Stimulated activated CD4-positive, alpha-beta T cell treated with anti-CD3 and anti-CD28 coated beads, Interleukin-1b, Interleukin-23, amount 100 ng/mL, for 48 hours (primary cell): ENCODE data around the gene GRK4.
A peak's percentile ranks its signal among the peaks of the same experiment; 100 is the strongest.
"Not testable (repeated sequence)": the region's sequence is repeated elsewhere in the genome, so short reads cannot be mapped to it uniquely, and the experiment has no call there.

Experiments used
- DNase-seq: peaks from one replicate; pipeline ENCODE4 v3.0.0-alpha.2; 2020

GRK4 gene

DNA sequence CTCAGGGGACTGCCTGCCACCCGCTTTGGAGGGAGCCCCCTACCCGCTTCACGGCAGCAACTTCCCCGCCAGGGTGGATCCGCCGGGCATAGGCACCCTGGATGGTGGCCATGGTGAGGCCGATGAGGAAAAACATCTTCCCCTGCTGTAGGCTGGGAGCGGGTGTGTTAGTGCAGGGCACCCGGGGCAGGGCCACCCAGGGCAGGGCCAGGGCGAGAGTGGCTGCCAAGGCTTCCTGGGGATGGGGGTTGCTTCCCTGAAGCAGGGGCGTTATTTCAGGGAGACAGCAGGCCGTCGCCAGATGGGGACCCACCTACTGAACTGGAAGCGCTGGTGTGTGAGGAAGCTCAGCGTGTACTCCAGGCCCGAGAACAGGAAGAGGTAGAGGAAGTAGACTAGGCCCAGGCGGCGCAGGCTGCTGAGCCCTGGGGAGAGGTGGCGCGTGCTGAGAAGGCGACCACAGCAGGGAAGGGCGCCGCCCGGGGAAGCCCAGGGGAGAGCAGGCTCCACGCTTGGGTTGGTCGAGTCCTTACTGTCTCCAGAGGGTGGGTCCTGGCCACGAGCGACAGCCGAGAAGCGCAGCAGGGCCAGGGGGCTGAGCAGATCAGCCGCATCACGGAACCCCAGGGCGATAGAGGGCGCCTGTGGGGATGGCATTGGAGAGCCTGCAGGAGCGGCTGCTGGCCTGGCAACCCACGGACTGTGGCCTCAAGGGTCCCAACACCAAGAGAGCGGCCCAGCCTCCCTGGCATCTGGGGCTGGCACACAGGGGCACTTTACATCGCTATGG is 31.7 kb upstream of the GRK4 start:
- peak; percentile 61 for DNase-seq

DNA sequence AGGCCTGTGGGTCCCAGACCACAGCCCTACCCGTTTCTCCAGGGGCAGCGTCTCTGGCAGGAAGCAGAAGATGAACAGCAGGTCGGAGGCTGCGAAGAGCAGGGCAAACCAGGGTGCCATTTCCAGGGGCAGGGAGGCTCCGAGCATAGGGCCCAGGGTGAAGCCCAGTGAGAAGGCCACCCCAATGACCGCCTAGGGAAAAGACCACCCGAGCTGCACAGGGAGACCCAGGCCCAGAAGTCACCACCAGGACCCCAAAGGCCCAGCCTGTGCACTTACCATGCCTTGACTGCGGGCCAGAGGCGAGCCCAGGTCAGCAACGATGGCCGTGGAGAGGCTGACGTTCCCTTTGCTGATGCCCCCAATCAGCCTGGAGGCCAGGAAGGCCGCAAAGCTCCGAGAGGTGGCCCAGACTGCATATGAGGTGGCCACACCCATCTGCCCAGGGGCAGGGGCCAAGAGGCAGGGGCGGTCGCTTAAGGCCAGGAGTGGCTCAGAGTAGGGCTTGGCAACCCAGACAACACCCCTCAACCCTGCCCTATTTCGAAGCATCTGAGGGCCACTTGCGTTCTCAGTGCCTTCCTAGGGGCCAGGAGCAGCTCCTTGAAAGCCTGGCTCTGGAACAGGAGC is 30.9 kb upstream of the GRK4 start:
- no peak for DNase-seq

DNA sequence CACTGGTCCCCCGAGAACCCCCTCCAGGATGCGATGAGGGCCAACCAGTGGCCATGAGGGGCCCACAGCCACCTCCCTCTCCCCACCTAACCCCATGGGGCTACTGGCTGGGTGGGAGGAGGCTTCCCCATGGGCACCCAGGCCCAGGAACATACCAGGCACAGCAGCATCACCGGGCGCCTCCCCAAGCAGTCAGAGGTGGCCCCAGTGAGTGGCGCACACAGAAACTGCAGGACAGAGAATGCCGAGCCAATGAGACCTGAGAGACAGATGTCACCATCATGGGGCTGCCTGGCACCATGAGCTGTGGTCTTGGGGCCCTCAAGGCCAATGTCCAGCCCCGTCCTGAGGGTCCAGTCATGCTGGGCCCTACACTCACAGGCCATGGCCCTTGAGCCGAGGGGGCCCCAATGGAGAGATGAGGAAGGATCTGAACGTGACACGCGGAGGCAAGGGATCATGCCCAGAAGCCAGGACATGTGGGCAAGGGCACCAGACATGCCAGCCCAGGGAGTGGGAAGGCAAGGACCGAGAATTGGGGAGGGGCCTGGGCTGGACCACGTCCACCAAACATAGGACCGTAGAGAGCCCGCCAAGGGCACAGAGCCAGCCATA is 30.3 kb upstream of the GRK4 start:
- no peak for DNase-seq

DNA sequence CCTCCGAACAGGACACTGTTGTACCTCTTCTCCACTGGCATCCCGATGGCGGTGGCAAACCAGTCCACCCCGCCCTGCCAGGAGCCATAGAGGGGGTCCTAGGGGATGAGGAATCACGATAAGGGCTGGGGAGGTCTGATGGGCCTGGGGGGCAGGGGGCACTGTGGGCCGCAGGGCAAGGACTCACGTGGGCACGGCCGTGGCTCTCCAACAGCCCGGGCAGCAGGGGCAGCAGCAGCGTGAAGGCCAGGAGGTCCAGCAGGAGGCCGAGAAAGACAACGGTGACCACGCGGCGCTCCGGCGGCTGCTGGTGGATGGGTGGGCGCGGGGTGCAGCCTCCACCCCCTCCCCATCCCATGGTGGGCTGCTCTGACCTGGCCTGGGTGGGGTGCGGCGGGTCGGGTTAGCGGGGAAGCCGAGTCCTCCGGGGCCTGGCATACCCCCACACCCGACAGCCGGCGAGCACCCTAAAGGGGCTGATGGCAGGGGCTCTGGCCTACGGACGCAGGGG is 29.8 kb upstream of the GRK4 start:
- no peak for DNase-seq

DNA sequence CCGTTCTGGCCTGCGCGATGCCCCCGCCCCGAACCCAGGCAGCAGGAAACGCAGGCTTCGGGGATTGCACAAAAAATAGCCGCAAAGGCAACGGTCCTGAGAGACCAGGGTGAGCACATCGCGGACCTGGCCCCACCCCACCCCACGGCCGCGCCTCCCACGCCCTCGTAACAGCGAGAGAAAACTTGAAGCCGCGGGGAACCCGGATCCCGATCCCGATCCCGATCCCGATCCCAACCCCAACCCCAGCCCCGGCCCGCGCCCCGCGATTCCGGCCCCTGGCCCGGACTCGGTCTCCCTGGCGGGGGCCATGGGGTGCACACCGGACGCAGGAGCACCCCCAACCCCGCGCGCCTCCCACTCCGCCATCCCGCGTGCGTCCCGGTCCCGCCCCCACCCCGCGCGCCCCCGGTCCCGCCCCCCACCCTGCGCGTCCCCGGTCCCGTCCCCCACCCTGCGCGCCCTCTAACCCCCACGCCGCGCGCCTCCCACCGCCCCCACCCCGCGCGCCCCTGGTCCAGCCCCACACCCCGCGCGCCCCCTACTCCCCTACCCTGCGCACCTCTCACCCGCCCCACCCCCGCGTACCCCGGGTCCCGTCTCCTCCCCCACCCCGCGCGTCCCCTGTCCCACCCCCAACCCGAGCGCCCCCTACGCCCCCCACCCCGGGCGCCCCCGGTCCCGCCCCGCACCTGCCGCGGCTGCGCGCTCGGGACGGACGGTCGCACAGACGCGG is 29.1 kb upstream of the GRK4 start:
- DNase-seq: peak; percentile 37

DNA sequence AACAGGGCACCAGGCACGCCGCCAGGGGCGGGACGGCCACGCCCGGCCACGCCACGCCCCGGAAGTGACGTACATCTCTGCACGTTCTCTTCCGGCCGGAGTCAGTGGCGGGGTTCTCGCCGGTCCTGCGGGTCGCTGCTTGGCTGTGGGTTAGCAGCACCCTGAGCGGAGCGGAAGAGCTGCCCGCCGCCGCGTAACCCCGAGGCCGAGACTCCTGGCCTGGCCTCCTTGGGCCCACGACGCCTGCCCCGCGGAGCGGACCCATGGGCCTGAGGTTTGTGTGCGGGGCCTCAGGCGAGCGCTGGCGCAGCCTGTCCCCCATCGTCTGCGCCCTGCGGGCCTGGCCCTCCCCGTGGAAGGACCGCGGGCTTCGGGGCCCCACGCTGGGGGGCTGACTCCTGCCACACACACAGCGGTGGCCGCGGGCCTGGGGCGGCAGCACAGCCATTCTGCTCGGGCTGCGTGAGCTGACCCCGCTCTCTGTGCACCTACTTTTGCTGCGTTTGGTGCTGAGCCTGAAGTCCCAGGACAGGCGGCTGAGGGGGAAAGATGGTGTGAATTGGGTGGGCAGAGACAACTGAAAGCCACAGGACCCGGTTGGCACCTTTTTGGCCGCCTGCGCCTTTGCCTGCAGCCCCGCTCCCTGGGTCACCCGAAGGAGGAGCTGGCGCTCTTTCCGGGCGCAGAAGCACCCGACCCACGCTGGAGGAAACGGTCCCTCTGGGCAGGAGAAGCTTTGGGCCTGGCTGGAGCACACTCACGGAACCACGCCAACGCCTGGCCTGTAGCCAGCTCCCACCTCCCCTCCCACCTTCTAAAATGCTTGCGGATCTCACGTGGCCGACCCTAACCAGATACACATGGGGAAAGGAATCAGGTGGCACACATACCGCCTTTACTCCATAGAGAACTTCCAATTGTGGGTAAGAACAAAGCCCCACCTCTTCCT is 28.3 kb upstream of the GRK4 start:
- peak; percentile 95 for DNase-seq

DNA sequence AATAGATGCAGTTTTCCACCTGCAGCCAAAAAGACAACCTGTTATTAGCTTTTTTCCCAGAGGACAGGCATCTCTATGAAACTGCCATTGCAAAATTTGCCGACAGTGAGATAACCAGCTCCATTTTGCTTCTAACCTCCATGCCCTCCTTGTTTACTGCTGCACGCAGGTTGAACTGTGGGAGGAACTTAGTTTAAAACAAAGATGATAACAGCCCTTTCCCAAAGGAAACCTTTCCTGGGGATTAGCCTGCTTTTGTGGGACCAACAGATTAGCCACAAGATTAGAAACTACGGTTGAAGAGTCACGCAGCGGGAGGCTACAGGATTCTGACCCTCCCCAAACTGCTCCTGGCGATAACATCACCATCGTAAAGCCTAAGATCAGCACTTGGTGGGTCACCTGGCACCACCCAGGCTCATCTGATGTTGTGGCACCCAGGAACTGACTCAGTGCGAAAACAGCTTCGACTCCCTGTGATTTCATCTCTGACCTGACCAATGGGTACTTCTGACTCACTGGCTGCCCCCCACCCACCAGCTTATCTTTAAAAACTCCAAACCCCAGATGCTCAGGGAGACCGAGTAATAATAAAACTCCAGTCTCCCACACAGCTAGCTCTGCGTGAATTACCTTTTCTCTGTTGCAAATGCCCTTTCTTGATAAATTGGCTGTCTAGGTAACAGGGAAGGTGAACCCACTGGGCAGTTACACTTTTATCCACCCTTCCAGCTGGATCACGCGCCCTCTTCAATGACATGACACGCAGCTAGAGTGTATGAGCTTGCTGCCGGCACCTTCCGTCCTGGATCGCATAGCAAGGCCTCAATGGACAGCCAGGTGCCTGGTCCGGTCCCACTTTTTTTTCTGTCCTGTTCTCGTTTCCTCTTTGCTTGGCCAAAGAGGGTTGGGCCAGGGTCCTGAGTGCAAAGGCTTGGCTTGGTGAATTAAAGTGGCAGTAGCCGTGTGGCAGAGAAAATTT is 27.3 kb upstream of the GRK4 start:
- DNase-seq: peak; percentile 87

DNA sequence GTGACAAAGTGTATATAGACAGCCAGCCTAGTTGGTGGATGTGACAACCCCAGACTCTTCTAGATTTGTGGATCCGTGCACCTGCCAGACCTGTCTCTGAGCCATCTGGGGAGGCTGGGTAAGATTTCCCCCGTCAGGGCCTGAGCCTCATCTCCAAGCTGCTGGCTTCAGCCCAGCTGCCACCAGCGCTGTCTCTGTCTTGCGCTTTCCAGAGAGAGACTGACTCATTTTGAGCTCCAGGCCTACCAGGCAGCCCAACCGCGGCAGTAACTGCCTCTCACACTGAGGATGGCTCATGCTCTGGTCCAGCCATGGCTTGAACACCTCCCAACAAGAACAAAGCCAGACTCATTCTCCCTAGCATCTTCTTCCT is 26.6 kb upstream of the GRK4 start:
- DNase-seq: peak; percentile 76

DNA sequence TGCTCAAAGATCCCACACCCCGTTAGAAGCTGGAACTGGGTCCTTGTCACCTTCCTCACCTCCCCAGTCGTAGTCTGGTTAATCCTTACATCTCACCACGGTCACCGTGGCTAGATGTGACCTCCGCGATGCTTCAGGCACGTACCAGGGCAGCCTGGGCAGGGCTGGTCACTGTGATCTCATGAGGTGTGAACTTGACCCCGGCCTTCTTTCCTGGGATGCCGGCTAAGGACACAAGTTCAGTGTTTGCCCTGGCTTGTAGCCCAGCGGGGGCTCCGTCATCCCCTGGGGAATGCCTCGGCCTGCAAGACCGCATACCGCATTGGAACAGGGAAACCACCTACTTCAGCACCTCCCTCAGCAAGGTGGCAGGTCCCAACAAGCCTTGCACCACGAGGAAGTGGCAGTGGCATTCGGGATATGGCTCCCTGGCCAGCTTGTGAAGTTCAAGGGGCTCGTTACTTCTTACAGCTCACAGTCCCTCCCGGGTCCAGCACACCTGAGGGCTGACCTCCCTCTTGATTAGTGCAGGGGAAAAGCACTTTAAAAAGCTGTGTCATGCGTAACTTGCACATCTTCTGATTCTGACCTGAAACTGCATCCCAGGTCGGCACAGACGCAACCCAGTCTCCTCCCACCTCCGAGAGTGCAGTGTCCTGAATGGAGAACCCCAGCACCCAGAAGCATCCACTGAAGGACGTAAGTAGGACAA is 26.1 kb upstream of the GRK4 start:
- no peak for DNase-seq

DNA sequence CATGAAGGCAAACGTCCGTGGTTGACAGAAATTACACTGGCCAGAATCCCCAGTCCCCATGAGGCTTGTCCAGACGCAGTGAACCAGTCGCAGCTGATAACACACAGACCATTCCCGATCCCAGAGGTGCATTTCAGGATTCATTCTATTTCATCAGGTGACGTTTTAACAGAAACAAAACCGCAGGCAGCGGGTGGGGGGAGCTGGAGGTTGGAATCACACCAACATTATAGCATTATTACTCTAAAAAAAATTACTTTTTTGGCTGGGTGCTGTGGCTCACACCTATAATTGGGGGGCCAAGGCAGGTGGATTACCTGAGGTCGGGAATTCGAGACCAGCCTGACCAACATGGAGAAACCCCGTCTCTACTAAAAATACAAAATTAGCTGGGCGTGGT is 25.4 kb upstream of the GRK4 start:
- DNase-seq: no peak

DNA sequence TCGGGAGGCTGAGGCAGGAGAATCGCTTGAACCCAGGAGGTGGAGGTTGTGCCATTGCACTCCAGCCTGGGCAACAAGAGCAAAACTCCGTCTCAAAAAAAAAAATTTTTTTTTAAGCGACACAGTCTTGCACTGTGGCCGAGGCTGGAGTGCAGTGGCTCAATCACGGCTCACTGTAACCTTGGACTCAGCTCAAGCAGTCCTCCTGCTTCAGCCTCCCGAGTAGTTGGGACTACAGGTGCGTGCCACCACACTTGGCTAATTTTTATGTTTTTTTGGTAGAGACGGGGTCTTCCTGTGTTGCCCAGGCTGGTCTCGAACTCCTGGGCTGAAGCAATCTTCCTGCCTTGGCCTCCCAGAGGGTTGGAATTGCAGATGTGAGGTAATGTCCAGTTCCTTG is 25.0 kb upstream of the GRK4 start:
- not testable (repeated sequence) for DNase-seq

DNA sequence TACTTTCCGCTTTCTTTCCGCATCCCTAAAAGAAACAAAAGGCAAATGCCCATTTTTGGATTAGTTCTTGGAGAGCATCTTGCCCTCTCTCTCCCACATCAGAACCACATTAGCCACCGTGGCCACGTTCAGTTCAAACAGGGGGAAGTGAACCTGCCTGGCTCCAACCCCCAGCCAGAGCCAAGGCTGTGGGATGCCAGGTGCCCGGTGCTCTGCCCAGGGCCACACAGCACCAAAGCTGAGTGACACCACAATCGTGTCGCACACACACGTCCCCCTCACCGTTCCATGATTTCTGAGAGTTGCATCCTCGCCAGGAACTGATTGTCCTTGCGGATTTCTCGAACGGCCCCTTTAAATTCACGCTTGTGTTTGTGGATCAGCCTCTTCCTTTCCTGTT is 24.5 kb upstream of the GRK4 start:
- DNase-seq: no peak

DNA sequence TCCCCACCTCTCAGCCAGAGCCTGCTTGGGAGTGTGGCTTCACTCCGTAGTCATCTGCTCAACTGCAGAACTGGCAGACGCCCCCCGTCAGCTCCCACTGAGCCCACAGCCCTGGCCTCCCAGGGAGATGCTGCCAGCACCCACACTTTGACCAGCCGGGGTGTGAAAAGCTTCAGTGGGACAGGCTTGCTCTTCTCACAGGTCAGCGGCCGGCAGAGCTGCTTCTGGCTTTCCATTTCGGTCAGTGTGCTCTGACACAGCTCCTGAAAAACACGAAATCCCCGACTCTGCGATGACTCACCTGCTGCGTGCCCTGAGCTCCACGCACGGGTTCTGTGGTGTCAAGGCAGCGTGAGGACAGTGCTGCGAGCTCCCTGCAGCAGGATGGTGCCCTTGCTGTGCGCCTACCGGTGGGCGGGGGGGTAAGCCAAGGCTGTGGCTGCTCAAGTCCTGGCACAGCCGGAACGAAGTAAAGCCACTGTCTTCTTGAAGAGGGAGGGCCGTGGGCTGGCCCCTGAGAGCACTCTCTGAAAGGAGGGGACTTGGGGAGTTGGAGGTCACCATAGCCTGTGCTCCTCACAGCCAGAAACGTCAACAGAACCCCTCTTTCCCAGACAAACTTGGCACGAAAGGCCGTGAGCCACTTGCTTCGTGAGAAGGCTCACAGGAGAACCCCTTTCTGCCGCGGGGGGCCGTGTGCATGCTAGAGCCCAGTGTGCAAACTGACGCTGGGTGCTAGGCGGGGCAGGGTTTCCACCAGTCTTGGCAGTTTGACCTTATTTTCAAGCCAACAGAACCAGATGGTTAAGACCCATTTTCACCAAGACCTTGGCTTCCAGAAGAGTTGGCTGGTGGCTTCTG is 23.8 kb upstream of the GRK4 start:
- DNase-seq: no peak

DNA sequence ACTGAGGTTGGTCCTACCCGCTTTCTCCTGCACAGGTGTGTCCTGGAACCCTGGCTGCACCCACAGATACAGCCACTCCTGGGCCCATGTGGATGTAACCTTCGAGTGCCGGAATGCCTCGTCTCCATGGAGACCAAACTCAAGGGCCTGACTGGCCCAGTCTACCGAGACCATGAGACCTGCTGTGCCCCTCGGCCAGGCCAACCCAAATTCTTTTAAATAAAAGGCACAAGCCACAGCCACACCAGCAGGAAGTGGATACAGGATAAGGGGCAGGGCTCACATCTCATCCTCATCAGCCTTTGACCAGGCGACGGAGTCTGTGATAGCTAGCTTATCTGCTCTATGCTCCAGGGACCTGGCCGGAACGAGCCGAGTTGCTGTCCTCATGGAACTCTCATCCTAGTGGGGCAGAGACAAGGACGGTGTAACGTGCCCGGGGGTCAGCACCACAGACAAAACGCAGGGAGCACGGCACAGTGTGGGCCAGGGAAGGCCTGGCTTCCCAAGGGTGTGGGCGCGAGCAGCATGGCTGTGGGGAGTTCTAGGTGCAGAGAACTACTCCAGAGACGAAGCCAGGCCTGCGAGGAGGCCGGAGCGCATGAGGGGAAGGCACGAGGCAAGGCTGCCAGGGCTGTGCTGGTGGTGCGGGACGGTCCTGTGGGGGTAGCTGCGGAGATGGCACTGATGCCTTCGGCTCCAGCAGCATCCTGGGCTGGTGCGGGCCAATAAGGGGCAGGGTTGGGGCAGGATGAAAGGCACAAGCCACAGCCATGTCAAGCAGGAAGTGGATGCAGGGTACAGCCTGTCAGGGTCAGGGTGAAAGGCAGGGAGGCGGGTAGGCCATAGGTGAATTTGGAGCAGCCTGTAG is 22.9 kb upstream of the GRK4 start:
- no peak for DNase-seq

DNA sequence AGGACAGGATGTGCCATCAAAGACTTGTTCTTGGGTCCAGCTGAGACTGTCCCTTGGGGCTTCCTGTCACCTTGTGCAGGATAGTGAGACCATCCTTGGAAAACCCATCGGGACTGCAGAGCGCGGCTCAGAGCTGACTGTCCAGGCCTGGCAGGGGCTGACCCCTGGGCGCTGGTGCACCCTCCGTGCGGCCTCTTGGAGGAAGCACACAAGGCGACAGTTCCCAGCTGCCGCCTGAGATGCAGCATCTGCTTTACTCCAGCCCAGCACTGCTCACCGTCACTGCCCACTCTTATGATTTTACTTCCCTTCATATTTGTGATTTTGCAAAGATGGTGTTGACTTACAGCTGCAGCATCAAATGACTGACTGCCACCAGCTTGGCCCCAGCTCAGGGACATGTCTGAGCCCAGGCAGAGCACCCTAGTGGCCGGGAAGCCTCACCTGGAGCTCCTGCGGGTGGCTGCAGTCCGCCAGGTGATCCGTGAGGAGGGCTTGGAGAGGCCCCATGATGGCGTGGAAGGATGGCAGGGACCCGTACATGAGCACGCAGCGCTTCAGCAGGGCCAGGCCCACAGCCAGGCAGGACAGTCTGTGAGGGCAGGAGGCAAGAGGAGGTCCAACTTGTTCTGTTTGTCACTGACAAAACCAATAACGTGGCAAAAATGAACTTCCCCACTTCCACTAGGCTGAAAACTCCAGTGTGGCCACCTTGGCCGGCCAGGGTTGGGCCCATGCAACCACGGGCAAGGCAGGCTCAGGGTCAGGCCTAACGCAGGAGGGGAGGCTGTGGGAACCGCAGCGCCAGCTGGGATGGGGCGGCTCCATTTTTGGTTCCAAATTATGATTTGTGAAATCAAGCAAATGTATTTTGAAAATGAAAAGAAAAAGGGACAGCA is 22.0 kb upstream of the GRK4 start:
- DNase-seq: no peak

DNA sequence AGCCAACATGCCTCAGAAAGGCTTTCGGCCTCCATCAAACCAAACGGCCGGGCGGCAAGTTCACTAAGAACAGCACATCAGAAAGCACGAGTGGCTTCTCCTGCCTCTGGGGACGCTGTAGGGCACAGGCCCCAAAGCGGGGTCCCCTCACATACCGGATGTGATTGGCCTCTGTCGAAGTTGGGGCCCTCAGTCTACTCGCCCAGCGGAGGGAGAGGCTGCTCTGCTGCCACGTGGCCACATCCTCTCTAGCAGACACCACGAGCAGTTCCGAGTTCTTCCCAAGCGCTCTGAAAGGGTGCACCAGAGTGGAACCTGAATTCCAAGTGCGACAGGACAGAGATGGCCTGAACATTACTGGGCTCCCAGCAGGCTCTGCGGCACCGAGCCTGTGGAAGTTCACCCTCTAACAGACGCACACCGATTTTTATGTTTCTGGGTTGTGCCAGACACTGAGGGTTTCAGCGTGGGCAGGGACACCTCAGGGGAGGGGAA is 21.3 kb upstream of the GRK4 start:
- DNase-seq: no peak
